IPS-NIHi7 (cell line): ENCODE measurements around the gene DTWD1.
"Not testable (repeated sequence)": the region's sequence is repeated elsewhere in the genome, so short reads cannot be mapped to it uniquely, and the experiment has no call there.

Source experiments
- DNase-seq: peaks from one replicate; pipeline ENCODE4 v3.0.0; 2012; ENCODE audit warnings: mixed read lengths; ENCODE audit errors: extremely low spot score

The DTWD1 gene

GRCh38 chr15:49645941-49646340 is 25.1 kb downstream of the DTWD1 start:
- DNase-seq, result no peak

- no peak for DNase-seq
Measured at GRCh38 chr15:49646891-49647290, 26.0 kb downstream of the DTWD1 start.

- DNase-seq, result no peak
Measured at GRCh38 chr15:49649987-49650386, 29.1 kb downstream of the DTWD1 start.

GRCh38 chr15:49650676-49651075 is 29.8 kb downstream of the DTWD1 start:
- DNase-seq, result no peak

- DNase-seq, result no peak
Measured at GRCh38 chr15:49652922-49653321, 32.1 kb downstream of the DTWD1 start.

- no peak for DNase-seq
Measured at GRCh38 chr15:49656734-49657133, 35.9 kb downstream of the DTWD1 start.

- DNase-seq, result no peak
Measured at GRCh38 chr15:49664716-49665115, 43.9 kb downstream of the DTWD1 start.

- DNase-seq, result not testable (repeated sequence)
Measured at GRCh38 chr15:49666486-49666885, 45.6 kb downstream of the DTWD1 start.

GRCh38 chr15:49669288-49669687 is 48.4 kb downstream of the DTWD1 start:
- peak; percentile 13 for DNase-seq

- no peak for DNase-seq
Measured at GRCh38 chr15:49673861-49674260, 53.0 kb downstream of the DTWD1 start.

- no peak for DNase-seq
Measured at GRCh38 chr15:49674370-49674769, 53.5 kb downstream of the DTWD1 start.

- no peak for DNase-seq
Measured at GRCh38 chr15:49675041-49675440, 54.2 kb downstream of the DTWD1 start.

GRCh38 chr15:49678655-49679054 is 57.8 kb downstream of the DTWD1 start:
- no peak for DNase-seq

- DNase-seq, result no peak
Measured at GRCh38 chr15:49686599-49686998, 65.8 kb downstream of the DTWD1 start.

- no peak for DNase-seq
Measured at GRCh38 chr15:49688135-49688790, 67.4 kb downstream of the DTWD1 start.

- no peak for DNase-seq
Measured at GRCh38 chr15:49692514-49693090, 71.8 kb downstream of the DTWD1 start.

- no peak for DNase-seq
Measured at GRCh38 chr15:49693498-49693897, 72.7 kb downstream of the DTWD1 start.

GRCh38 chr15:49696433-49696832 is 75.6 kb downstream of the DTWD1 start:
- no peak for DNase-seq

GRCh38 chr15:49697121-49697520 is 76.3 kb downstream of the DTWD1 start:
- DNase-seq, result no peak

GRCh38 chr15:49702982-49703381 is 82.1 kb downstream of the DTWD1 start:
- not testable (repeated sequence) for DNase-seq
